Ishikawa (cell line): Measurements from ENCODE around the gene SLCO2A1.

Experiments
- CEBPB ChIP-seq: IDR thresholded peaks from 2 replicates; pipeline ENCODE4 v1.6.1; 2012
- EGR1 ChIP-seq: IDR thresholded peaks from 2 replicates; pipeline ENCODE4 v1.6.1; 2012
- EP300 ChIP-seq: IDR thresholded peaks from 2 replicates; pipeline ENCODE4 v1.6.1; 2012; ENCODE audit warnings: borderline replicate concordance
- FOXM1 ChIP-seq: IDR thresholded peaks from 2 replicates; pipeline ENCODE4 v1.6.1; 2012; ENCODE audit warnings: low read depth, borderline replicate concordance
- MAX ChIP-seq: IDR thresholded peaks from 2 replicates; pipeline ENCODE4 v1.6.1; 2012
- NFIC ChIP-seq: IDR thresholded peaks from 2 replicates; pipeline ENCODE4 v1.6.1; 2012
- RAD21 ChIP-seq: IDR thresholded peaks from 2 replicates; pipeline ENCODE4 v1.6.1; 2012; ENCODE audit warnings: low read depth
- REST ChIP-seq: IDR thresholded peaks from 2 replicates; pipeline ENCODE4 v1.6.1; 2012; ENCODE audit warnings: low read depth, mild to moderate bottlenecking
- TAF1 ChIP-seq: IDR thresholded peaks from 2 replicates; pipeline ENCODE4 v1.6.1; 2012; ENCODE audit warnings: low read depth, mild to moderate bottlenecking
- TCF12 ChIP-seq: IDR thresholded peaks from 2 replicates; pipeline ENCODE4 v1.6.1; 2012; ENCODE audit warnings: low read depth
- TEAD4 ChIP-seq: IDR thresholded peaks from 2 replicates; pipeline ENCODE4 v1.6.1; 2012
- YY1 ChIP-seq: IDR thresholded peaks from 2 replicates; pipeline ENCODE4 v1.6.1; 2012; ENCODE audit warnings: low read depth
- ZBTB7A ChIP-seq: IDR thresholded peaks from 2 replicates; pipeline ENCODE4 v1.6.1; 2012; ENCODE audit warnings: low read depth
- TF ChIP-seq, protein P1 (sequence below): IDR thresholded peaks from 2 replicates; pipeline ENCODE4 v1.6.1; 2012

DNA sequence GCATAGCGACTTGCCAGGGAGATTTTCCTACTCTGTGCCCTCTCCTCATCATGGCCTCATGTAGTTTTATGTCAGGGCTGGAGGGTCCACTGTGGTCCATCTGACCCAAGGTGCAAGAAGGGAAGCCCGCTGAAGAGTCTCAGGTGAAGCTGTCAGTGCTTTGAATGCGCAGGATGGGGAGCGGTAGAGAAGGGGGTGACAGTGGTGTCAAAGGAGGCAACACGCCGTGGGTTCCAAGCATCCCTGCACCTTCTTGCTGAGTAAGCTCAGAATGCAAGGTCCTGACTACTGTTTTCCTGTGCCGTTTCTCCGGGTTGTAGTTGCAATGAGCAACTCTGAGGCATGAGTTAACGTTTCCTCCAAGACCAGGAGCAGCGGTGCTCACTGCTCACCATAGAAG lies 89.2 kb downstream of the SLCO2A1 start:
- TF ChIP-seq MAX (no peak), FOXM1 (no peak), REST (no peak), EP300 (no peak), TCF12 (no peak), EGR1 (no peak), ZBTB7A (no peak), TEAD4 (no peak), TAF1 (no peak), NFIC (no peak), RAD21 (no peak), YY1 (no peak), CEBPB (no peak)
- TF ChIP-seq, protein P1, sequence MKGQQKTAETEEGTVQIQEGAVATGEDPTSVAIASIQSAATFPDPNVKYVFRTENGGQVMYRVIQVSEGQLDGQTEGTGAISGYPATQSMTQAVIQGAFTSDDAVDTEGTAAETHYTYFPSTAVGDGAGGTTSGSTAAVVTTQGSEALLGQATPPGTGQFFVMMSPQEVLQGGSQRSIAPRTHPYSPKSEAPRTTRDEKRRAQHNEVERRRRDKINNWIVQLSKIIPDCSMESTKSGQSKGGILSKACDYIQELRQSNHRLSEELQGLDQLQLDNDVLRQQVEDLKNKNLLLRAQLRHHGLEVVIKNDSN: no peak
